A549 (cell line): Measurements from ENCODE around the gene TM4SF18.

Experiments used
- CHD2 ChIP-seq: fragments of 150-350 bp; IDR thresholded peaks from 2 replicates; pipeline ENCODE4 v1.6.1; 2014; ENCODE audit warnings: low read length; ENCODE audit not compliant: partially characterized antibody
- CHD4 ChIP-seq: fragments of 200-600 bp; sonication (generic); IDR thresholded peaks from 2 replicates; pipeline ENCODE4 v1.6.1; 2016; ENCODE audit warnings: antibody characterized with exemption, mild to moderate bottlenecking, borderline replicate concordance
- FOSL2 ChIP-seq, 2 experiments: fragments of 450-650 bp in 1 of 2; fragments of >200 bp in 1 of 2; sonication (Bioruptor Twin) in 1 of 2; formaldehyde crosslinking; IDR thresholded peaks; 2 replicates each; pipeline versions ENCODE4 v1.5.0 to v1.6.1; 2016 to 2020; ENCODE audit warnings: mild to moderate bottlenecking in 1 of 2, moderate library complexity in 1 of 2
- JUN ChIP-seq, 2 experiments: fragments of >200 bp; sonication (Bioruptor Twin); formaldehyde crosslinking; IDR thresholded peaks; 2 replicates in 1 of 2; 3 replicates in 1 of 2; pipeline ENCODE4 v1.6.1; 2016 to 2017
- MAFK ChIP-seq: fragments of 450-650 bp; IDR thresholded peaks from 2 replicates; pipeline ENCODE4 v1.6.1; 2014; ENCODE audit not compliant: partially characterized antibody
- POLR2A ChIP-seq: IDR thresholded peaks from 2 replicates; pipeline ENCODE4 v1.6.1; 2012; ENCODE audit warnings: mild to moderate bottlenecking, low read length
- RAD21 ChIP-seq, 2 experiments: fragments of >200 bp in 1 of 2; sonication (Bioruptor Twin) in 1 of 2; formaldehyde crosslinking in 1 of 2; IDR thresholded peaks in 1 of 2; conservative IDR thresholded peaks in 1 of 2; 2 replicates in 1 of 2; 3 replicates in 1 of 2; pipeline ENCODE4 v1.6.1; 2012 to 2018; ENCODE audit warnings: inconsistent platforms in 1 of 2
- TF ChIP-seq, protein P1 (sequence below): fragments of >200 bp; sonication (Bioruptor Twin); formaldehyde crosslinking; IDR thresholded peaks from 3 replicates; pipeline ENCODE4 v1.5.1; 2016

DNA sequence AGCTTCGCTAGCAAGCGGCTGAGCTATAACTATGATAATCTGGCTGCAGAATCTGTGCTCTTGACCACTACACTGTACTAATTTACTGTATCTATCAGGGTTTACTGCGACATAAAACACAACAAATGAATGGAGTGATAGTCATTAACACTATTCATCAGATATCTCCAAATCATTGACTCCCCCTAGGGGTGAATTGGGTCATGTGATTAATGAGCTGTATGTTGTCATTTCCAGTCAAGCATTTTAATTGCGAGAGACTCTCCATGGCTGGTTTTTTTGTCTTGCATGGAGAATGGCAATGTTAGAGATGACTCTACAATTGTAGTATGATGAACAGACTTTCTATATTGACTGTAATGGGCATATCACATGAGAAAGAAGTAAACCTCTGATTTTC is 10.5 kb upstream of the TM4SF18 start:
- TF ChIP-seq FOSL2 (IDR thresholded peaks at IDR 0.05), result no peak
- no peak for TF ChIP-seq FOSL2 (CRISPR knock-in tag; IDR thresholded peaks at IDR 0.05)
- no peak for TF ChIP-seq CHD4
- peak in 1 of 2 experiments; percentile 23; a peak in 1 of 5 replicates for TF ChIP-seq RAD21 (conservative IDR thresholded peaks at IDR 0.05 in 1 of 2, IDR thresholded peaks at IDR 0.05 in 1 of 2)
- TF ChIP-seq MAFK, result no peak
- no peak for TF ChIP-seq POLR2A
- TF ChIP-seq, protein P1, sequence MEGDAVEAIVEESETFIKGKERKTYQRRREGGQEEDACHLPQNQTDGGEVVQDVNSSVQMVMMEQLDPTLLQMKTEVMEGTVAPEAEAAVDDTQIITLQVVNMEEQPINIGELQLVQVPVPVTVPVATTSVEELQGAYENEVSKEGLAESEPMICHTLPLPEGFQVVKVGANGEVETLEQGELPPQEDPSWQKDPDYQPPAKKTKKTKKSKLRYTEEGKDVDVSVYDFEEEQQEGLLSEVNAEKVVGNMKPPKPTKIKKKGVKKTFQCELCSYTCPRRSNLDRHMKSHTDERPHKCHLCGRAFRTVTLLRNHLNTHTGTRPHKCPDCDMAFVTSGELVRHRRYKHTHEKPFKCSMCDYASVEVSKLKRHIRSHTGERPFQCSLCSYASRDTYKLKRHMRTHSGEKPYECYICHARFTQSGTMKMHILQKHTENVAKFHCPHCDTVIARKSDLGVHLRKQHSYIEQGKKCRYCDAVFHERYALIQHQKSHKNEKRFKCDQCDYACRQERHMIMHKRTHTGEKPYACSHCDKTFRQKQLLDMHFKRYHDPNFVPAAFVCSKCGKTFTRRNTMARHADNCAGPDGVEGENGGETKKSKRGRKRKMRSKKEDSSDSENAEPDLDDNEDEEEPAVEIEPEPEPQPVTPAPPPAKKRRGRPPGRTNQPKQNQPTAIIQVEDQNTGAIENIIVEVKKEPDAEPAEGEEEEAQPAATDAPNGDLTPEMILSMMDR, result 0 out of 3 replicates have a peak, but pooled peaks have one; percentile 13
- no peak for TF ChIP-seq JUN (IDR thresholded peaks at IDR 0.05)
- no peak for TF ChIP-seq CHD2
